A549 treated with AZD2906 at 1 μM for 4 hours (cell line): ENCODE results near the gene AWAT2. TPM values are rescaled to one million over a fixed set of nuclear protein-coding genes. Genes with fewer than 3 reads are reported as not detected.

Experiments used
- total RNA-seq: library from RNA; stranded (reverse); fragments of 200-300 nt; extraction: Qiagen RNA extraction; gene quantifications from 5 replicates; pipeline ENCODE4 v1.2.3, GENCODE V29; 2022

AWAT2 gene
- total RNA-seq = not detected in 5 replicates

DNA sequence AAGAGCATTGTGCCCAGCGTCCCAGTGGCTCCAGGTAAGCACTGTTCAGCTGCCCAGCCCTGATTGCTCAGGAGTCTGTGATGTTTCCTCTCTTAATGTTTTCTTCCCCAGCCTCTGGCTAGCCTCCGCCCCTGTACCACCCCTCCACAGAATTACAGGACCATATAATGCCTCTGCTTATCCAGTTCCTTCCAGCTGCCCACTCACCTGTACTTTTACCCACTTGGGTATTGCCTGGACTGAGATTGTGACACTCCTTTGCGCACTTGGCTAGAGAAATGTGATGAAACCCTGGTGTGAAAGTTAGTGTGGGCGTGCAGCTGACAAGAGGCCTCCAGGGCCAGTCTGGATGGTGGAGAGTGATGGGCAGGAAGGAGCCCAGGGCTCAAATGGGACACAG lies at the start of gene AWAT2:
Gene AWAT2, minus strand, starts transcription at position 14 of the 400 bp plus-strand sequence. Its CDS starts 6 bp downstream, at position 8.

DNA sequence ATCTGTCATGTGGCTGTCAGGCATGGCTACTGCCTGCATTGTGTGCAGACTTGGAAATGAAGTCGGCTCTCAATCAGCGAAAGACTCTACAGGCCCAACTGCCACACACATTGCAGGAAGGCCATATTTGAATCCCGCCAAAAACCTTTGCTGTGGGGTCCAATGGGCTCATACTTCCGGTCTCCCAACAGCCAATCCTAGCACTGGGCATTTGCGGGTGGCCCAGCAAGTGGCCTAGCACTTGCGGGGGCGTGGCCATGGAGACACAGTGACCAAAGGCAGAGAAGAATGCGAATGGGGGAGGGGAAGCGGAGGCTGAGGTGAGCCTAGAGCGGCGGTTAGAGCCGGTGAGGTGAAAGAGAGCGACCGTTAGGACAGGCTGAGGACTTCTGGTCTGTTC lies 12.3 kb upstream of the AWAT2 start, which contains the start of gene OTUD6A:
Gene OTUD6A, plus strand, starts transcription at position 382 of the 400 bp plus-strand sequence. CDS start 68 bp downstream, outside the sequence.

Other genes with a start within 250 kb of the AWAT2 start
- gene OTUD6A, start 12.5 kb upstream of the AWAT2 start, total RNA-seq = not detected in 5 replicates
- 58.6 to 71.2 TPM (median 66.0 TPM) in 5 replicates for gene IGBP1, start 83.5 kb upstream of the AWAT2 start, total RNA-seq
- gene DGAT2L6, start 127.5 kb upstream of the AWAT2 start, total RNA-seq = not detected in 5 replicates
- gene AWAT1, start 184.7 kb upstream of the AWAT2 start, total RNA-seq = not detected in 5 replicates
- 0.05 TPM in 1 of 5 replicates, not detected in the others for gene P2RY4, start 210.3 kb upstream of the AWAT2 start, total RNA-seq
- not detected in 5 replicates for gene ARR3, start 218.4 kb upstream of the AWAT2 start, total RNA-seq
- not detected in 5 replicates for gene RAB41, start 232.2 kb upstream of the AWAT2 start, total RNA-seq
- 88.9 to 109 TPM (median 91.0 TPM) in 5 replicates for gene PDZD11, start 240.0 kb upstream of the AWAT2 start, total RNA-seq
- gene KIF4A, start 240.2 kb upstream of the AWAT2 start, total RNA-seq = 24.0 to 28.4 TPM (median 26.4 TPM) in 5 replicates